Neural crest cell (in vitro differentiated cells): ENCODE results near the gene C5orf46. TPM values are rescaled to one million over a fixed set of nuclear protein-coding genes. Genes with fewer than 3 reads are reported as not detected.

Experiments
- DNase-seq: peaks from one replicate; pipeline ENCODE4 v3.0.0; 2021; ENCODE audit warnings: low read depth, mixed read lengths, low spot score
- H3K27ac Mint-ChIP-seq: one replicate; pipeline ENCODE4 v1.8.0; 2021; ENCODE audit warnings: mild to moderate bottlenecking, mixed read lengths; ENCODE audit not compliant: unreplicated experiment
- H3K27me3 Mint-ChIP-seq: 2 replicates; pipeline ENCODE4 v1.8.0; 2021; ENCODE audit warnings: low read depth, mild to moderate bottlenecking, mixed read lengths
- H3K36me3 Mint-ChIP-seq: 2 replicates; pipeline ENCODE4 v1.8.0; 2021; ENCODE audit warnings: low read depth, mild to moderate bottlenecking, mixed read lengths
- H3K4me1 Mint-ChIP-seq: 2 replicates; pipeline ENCODE4 v1.8.0; 2021; ENCODE audit warnings: mixed read lengths
- H3K4me3 Mint-ChIP-seq: one replicate; pipeline ENCODE4 v1.8.0; 2021; ENCODE audit warnings: mild to moderate bottlenecking, mixed read lengths
- H3K9me3 Mint-ChIP-seq: 2 replicates; pipeline ENCODE4 v1.8.0; 2021; ENCODE audit warnings: mixed read lengths
- total RNA-seq: library from RNA; stranded (reverse); gene quantifications from 2 replicates; pipeline ENCODE4 v1.2.1, GENCODE V29; 2021
- TF ChIP-seq, protein P1 (sequence below): fragments of 200-600 bp; sonication (generic); conservative IDR thresholded peaks from 2 replicates; pipeline ENCODE4 v1.5.0; 2021; ENCODE audit warnings: antibody characterized with exemption, mild to moderate bottlenecking

C5orf46 gene
- total RNA-seq, 1 donor from 2014 or later = not detected

DNA sequence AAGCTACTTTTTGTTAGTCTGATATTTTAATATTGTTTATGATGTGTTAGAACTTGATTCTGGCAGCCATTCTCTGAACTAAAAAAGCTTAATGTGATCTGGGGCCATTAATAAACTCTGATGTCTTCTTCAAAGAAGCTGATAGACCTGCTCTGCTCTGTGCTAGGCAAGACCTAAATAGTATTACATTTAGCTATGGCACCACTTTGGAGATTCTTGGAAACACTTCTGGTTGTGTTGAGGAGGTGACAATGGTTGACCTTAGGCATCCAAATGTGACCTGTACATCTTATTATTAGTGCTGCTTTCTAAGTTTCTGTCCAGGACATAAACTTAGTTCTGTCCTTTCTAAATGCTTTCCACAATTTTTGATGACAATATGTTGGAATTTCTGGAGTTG, 49.5 kb downstream of the C5orf46 start:
- DNase-seq = no peak
- Mint-ChIP-seq H3K27ac (no peak overlapping the region), H3K4me3 (no peak overlapping the region), H3K27me3 (peaks cover 3% of the 10 kb centered on the region), H3K4me1 (no peaks in the 10 kb centered on the region), H3K9me3 (no peaks in the 10 kb centered on the region), H3K36me3 (no peaks in the 10 kb centered on the region)
- TF ChIP-seq, protein P1, sequence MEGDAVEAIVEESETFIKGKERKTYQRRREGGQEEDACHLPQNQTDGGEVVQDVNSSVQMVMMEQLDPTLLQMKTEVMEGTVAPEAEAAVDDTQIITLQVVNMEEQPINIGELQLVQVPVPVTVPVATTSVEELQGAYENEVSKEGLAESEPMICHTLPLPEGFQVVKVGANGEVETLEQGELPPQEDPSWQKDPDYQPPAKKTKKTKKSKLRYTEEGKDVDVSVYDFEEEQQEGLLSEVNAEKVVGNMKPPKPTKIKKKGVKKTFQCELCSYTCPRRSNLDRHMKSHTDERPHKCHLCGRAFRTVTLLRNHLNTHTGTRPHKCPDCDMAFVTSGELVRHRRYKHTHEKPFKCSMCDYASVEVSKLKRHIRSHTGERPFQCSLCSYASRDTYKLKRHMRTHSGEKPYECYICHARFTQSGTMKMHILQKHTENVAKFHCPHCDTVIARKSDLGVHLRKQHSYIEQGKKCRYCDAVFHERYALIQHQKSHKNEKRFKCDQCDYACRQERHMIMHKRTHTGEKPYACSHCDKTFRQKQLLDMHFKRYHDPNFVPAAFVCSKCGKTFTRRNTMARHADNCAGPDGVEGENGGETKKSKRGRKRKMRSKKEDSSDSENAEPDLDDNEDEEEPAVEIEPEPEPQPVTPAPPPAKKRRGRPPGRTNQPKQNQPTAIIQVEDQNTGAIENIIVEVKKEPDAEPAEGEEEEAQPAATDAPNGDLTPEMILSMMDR = no peak

DNA sequence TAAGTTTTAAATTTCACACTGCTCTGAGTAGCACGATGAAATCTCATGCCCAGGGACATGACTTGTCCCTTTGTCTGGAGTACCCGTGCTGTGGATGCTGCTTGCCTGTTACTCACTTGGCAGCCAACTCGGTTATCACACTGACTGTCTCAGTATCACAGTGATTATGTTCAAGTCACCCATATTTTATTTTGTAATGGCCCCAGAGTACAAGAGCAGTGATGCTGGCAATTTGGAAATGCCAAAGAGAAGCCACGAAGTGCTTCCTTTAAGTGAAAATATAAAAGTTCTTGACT, 50.6 kb downstream of the C5orf46 start:
- H3K27ac Mint-ChIP-seq = no peak overlapping the region
- H3K4me1 Mint-ChIP-seq = no peaks in the 10 kb centered on the region
- no peak overlapping the region for H3K4me3 Mint-ChIP-seq
- DNase-seq = no peak
- H3K27me3 Mint-ChIP-seq = peaks cover 3% of the 10 kb centered on the region
- TF ChIP-seq, protein P1 = no peak
- H3K9me3 Mint-ChIP-seq = no peaks in the 10 kb centered on the region
- no peaks in the 10 kb centered on the region for H3K36me3 Mint-ChIP-seq

GRCh38 chr5:147854894-147855773, 51.2 kb downstream of the C5orf46 start:
- no peaks in the 10 kb centered on the region for H3K36me3 Mint-ChIP-seq
- TF ChIP-seq, protein P1 = no peak
- H3K27me3 Mint-ChIP-seq = peaks cover 3% of the 10 kb centered on the region
- DNase-seq = no peak
- no peak overlapping the region for H3K4me3 Mint-ChIP-seq
- H3K4me1 Mint-ChIP-seq = no peaks in the 10 kb centered on the region
- no peak overlapping the region for H3K27ac Mint-ChIP-seq
- no peaks in the 10 kb centered on the region for H3K9me3 Mint-ChIP-seq

- DNase-seq = no peak
- no peaks in the 10 kb centered on the region for H3K4me1 Mint-ChIP-seq
- no peak overlapping the region for H3K27ac Mint-ChIP-seq
Observed at GRCh38 chr5:147854331-147854730, 52.0 kb downstream of the C5orf46 start.

GRCh38 chr5:147853372-147853987, 52.9 kb downstream of the C5orf46 start:
- Mint-ChIP-seq H3K4me3 (no peak overlapping the region), H3K27ac (no peak overlapping the region), H3K9me3 (no peaks in the 10 kb centered on the region), H3K36me3 (no peaks in the 10 kb centered on the region), H3K27me3 (peaks cover 9% of the 10 kb centered on the region), H3K4me1 (no peaks in the 10 kb centered on the region)
- TF ChIP-seq, protein P1 = no peak
- no peak for DNase-seq

More at GRCh38 chr5:147854331-147854730, 52.0 kb downstream of the C5orf46 start:
- H3K9me3 Mint-ChIP-seq = no peaks in the 10 kb centered on the region
- peaks cover 5% of the 10 kb centered on the region for H3K27me3 Mint-ChIP-seq
- TF ChIP-seq, protein P1 = no peak
- H3K4me3 Mint-ChIP-seq = no peak overlapping the region
- no peaks in the 10 kb centered on the region for H3K36me3 Mint-ChIP-seq
